IMR-90 (cell line): ENCODE data around the gene CACNA2D4. TPM values are rescaled to one million over a fixed set of nuclear protein-coding genes. Genes with fewer than 3 reads are reported as not detected.

Experiments
- ATAC-seq: fragments of 200-7000 bp; cut with Tn5 transposase; 2 replicates; pipeline ENCODE4 v1.9.1; 2020; ENCODE audit warnings: low read depth, mild to moderate bottlenecking, moderate library complexity
- BruUV-seq: library from RNA; stranded (reverse); fragments of 400-500 nt; replicated peaks from 2 replicates; lab custom pipeline; 2021; lab: Mats Ljungman, UMichigan
- CTCF ChIA-PET: fragments of 300-600 bp; formaldehyde crosslinking; extraction: SDS; loops from one replicate; lab custom pipeline; 2021; ENCODE audit warnings: antibody characterized with exemption; lab: Yijun Ruan, JAX
- POLR2A ChIA-PET: fragments of 300-600 bp; sonication (Branson Sonifier 250); formaldehyde crosslinking; loops from one replicate; lab custom pipeline; 2022; ENCODE audit warnings: antibody characterized with exemption; ENCODE audit not compliant: unreplicated experiment; lab: Charles Lee
- DNase-seq: peaks from one replicate; pipeline ENCODE4 v3.0.0; 2013
- H2AFZ ChIP-seq: replicated peaks from 2 replicates; pipeline ENCODE3; 2013; ENCODE audit warnings: low read length, mild to moderate bottlenecking; ENCODE audit not compliant: poor library complexity
- H2AK5ac ChIP-seq: 2 replicates; pipeline ENCODE4 v1.6.1; 2013; ENCODE audit warnings: low read depth, low read length, inconsistent platforms
- H2AK9ac ChIP-seq: replicated peaks from 2 replicates; pipeline ENCODE3; 2013; ENCODE audit warnings: mild to moderate bottlenecking, low read depth, low read length, moderate library complexity; ENCODE audit not compliant: poor library complexity
- H2BK120ac ChIP-seq: 2 replicates; pipeline ENCODE4 v1.6.1; 2013; ENCODE audit warnings: low read depth, low read length, inconsistent platforms
- H2BK15ac ChIP-seq: 3 replicates; pipeline ENCODE4 v1.6.1; 2013; ENCODE audit warnings: low read depth, low read length, inconsistent platforms
- H2BK20ac ChIP-seq: 2 replicates; pipeline ENCODE4 v1.6.1; 2013; ENCODE audit warnings: low read depth, mild to moderate bottlenecking, inconsistent platforms, low read length, moderate library complexity
- H2BK5ac ChIP-seq: 2 replicates; pipeline ENCODE4 v1.6.1; 2013; ENCODE audit warnings: mild to moderate bottlenecking, low read depth, low read length, inconsistent platforms; ENCODE audit not compliant: poor library complexity, severe bottlenecking
- H3K14ac ChIP-seq: replicated peaks from 2 replicates; pipeline ENCODE4 v1.6.1; 2013; ENCODE audit warnings: low read depth, low read length, inconsistent platforms
- H3K18ac ChIP-seq: 2 replicates; pipeline ENCODE4 v1.6.1; 2013; ENCODE audit warnings: low read depth, low read length, control low read depth
- H3K23ac ChIP-seq: 2 replicates; pipeline ENCODE4 v1.6.1; 2013; ENCODE audit warnings: low read depth, low read length, inconsistent platforms
- H3K27ac ChIP-seq: 2 replicates; pipeline ENCODE4 v1.5.1; 2013; ENCODE audit warnings: mild to moderate bottlenecking, control low read depth, low read length; ENCODE audit not compliant: insufficient read depth
- H3K27me3 ChIP-seq: 2 replicates; pipeline ENCODE4 v1.6.1; 2013; ENCODE audit warnings: low read length; ENCODE audit not compliant: control insufficient read depth, insufficient read depth
- H3K36me3 ChIP-seq: 2 replicates; pipeline ENCODE4 v1.6.1; 2013; ENCODE audit warnings: low read length, mixed read lengths; ENCODE audit not compliant: control insufficient read depth, insufficient read depth
- H3K4ac ChIP-seq: 2 replicates; pipeline ENCODE4 v1.6.1; 2013; ENCODE audit warnings: low read depth, low read length, inconsistent platforms
- H3K4me1 ChIP-seq: 2 replicates; pipeline ENCODE4 v1.6.1; 2013; ENCODE audit warnings: low read length, mixed read lengths; ENCODE audit not compliant: control insufficient read depth, insufficient read depth
- H3K4me2 ChIP-seq: 2 replicates; pipeline ENCODE4 v1.6.1; 2013; ENCODE audit warnings: low read depth, mild to moderate bottlenecking, control low read depth, low read length, moderate library complexity
- H3K4me3 ChIP-seq: 2 replicates; pipeline ENCODE4 v1.5.1; 2013; ENCODE audit warnings: low read depth, mild to moderate bottlenecking, control low read depth, low read length, moderate library complexity; ENCODE audit not compliant: insufficient read depth
- H3K56ac ChIP-seq: 2 replicates; pipeline ENCODE4 v1.6.1; 2013; ENCODE audit warnings: low read length, inconsistent platforms; ENCODE audit not compliant: insufficient read depth; ENCODE audit errors: extremely low read depth
- H3K79me1 ChIP-seq, 2 experiments: 2 replicates each; pipeline ENCODE4 v1.6.1; 2013; ENCODE audit warnings: low read length in 2 of 2, inconsistent platforms in 1 of 2, low read depth in 1 of 2
- H3K9ac ChIP-seq: 2 replicates; pipeline ENCODE4 v1.6.1; 2013; ENCODE audit warnings: low read depth, low read length, control low read depth
- H3K9me1 ChIP-seq: 2 replicates; pipeline ENCODE4 v1.6.1; 2013; ENCODE audit warnings: low read length, inconsistent platforms; ENCODE audit not compliant: insufficient read depth
- H3K9me3 ChIP-seq: 2 replicates; pipeline ENCODE4 v1.6.1; 2013; ENCODE audit warnings: low read length; ENCODE audit not compliant: control insufficient read depth, insufficient read depth
- H4K20me1 ChIP-seq: 2 replicates; pipeline ENCODE4 v1.6.1; 2013; ENCODE audit warnings: low read length, inconsistent platforms; ENCODE audit not compliant: insufficient read depth
- H4K5ac ChIP-seq: 2 replicates; pipeline ENCODE4 v1.6.1; 2013; ENCODE audit warnings: mild to moderate bottlenecking, low read depth, low read length, control low read depth
- H4K8ac ChIP-seq, 2 experiments: 2 replicates each; pipeline ENCODE4 v1.6.1; 2013; ENCODE audit warnings: low read depth in 2 of 2, low read length in 2 of 2, control low read depth in 1 of 2, inconsistent platforms in 1 of 2
- H4K91ac ChIP-seq: 2 replicates; pipeline ENCODE4 v1.6.1; 2013; ENCODE audit warnings: low read depth, low read length, inconsistent platforms; ENCODE audit not compliant: insufficient read depth
- BHLHE40 ChIP-seq: fragments of 150-350 bp; IDR thresholded peaks from 2 replicates; pipeline ENCODE4 v1.6.1; 2016; ENCODE audit warnings: mild to moderate bottlenecking, low read depth, low read length
- CEBPB ChIP-seq: IDR thresholded peaks from 2 replicates; pipeline ENCODE4 v1.6.1; 2012; ENCODE audit warnings: low read depth, low read length, improper control_type of control experiment
- CHD1 ChIP-seq: IDR thresholded peaks from 2 replicates; pipeline ENCODE4 v1.6.1; 2012; ENCODE audit warnings: low read depth, low read length, improper control_type of control experiment
- FOS ChIP-seq: fragments of 150-350 bp; IDR thresholded peaks from 2 replicates; pipeline ENCODE4 v1.6.1; 2016; ENCODE audit warnings: low read depth, low read length
- MAFK ChIP-seq: IDR thresholded peaks from 2 replicates; pipeline ENCODE4 v1.6.1; 2012; ENCODE audit warnings: low read depth, low read length, improper control_type of control experiment
- MAZ ChIP-seq: IDR thresholded peaks from 2 replicates; pipeline ENCODE4 v1.6.1; 2012; ENCODE audit warnings: low read depth, mild to moderate bottlenecking, low read length, improper control_type of control experiment, moderate library complexity, borderline replicate concordance
- RAD21 ChIP-seq: IDR thresholded peaks from 2 replicates; pipeline ENCODE4 v1.6.1; 2012; ENCODE audit warnings: low read length, improper control_type of control experiment
- RCOR1 ChIP-seq: IDR thresholded peaks from 2 replicates; pipeline ENCODE4 v1.6.1; 2012; ENCODE audit warnings: mild to moderate bottlenecking, low read length, improper control_type of control experiment; ENCODE audit not compliant: insufficient replicate concordance
- SMC3 ChIP-seq: fragments of 150-350 bp; IDR thresholded peaks from 2 replicates; pipeline ENCODE4 v1.6.1; 2016; ENCODE audit warnings: low read depth, mild to moderate bottlenecking, antibody characterized with exemption, low read length, moderate library complexity
- WGBS, 2 experiments: methylation state at CpG; one replicate each; pipeline versions ENCODE4 v1.1.5 to v1.1.7; 2013; ENCODE audit warnings: missing lambda C conversion rate in 2 of 2; ENCODE audit not compliant: insufficient read length in 1 of 2; ENCODE audit errors: extremely low coverage in 2 of 2; 5-methylcytosine and 5-hydroxymethylcytosine counted together
- dilution Hi-C: fragments of 300-500 bp; cut with HindIII; formaldehyde crosslinking; loops from one replicate; pipeline ENCODE4 v1.14.3; 2018; ENCODE audit warnings: low sequenced_read_pairs; ENCODE audit not compliant: unreplicated experiment
- in situ Hi-C: fragments of 300-500 bp; cut with MboI; formaldehyde crosslinking; loops from 3 replicates; pipeline ENCODE4 v1.14.3; 2019; ENCODE audit warnings: low sequenced_read_pairs, inconsistent platforms, mixed read lengths
- intact Hi-C: fragments of 100-400 bp; cut with micrococcal nuclease; formaldehyde crosslinking; loops from 2 replicates; pipeline ENCODE4 v1.10.0; 2022
- polyA plus RNA-seq, 3 experiments: library from polyadenylated mRNA; depleted of rRNA; stranded (reverse); fragments of >200 nt; gene quantifications; 2 replicates each; pipeline ENCODE4 v1.2.3, GENCODE V29; 2012; ENCODE audit warnings: low replicate concordance in 1 of 3
- total RNA-seq: library from RNA; depleted of rRNA; stranded (reverse); fragments of >200 nt; gene quantifications from 2 replicates; pipeline ENCODE4 v1.2.3, GENCODE V29; 2012
- TF ChIP-seq, protein P1 (sequence below): conservative IDR thresholded peaks from 2 replicates; pipeline ENCODE4 v1.5.1; 2012; ENCODE audit warnings: mild to moderate bottlenecking, low read depth, low read length, improper control_type of control experiment
- TF ChIP-seq, protein P2 (sequence below): fragments of 150-350 bp; IDR thresholded peaks from 2 replicates; pipeline ENCODE4 v1.6.1; 2016; ENCODE audit warnings: low read depth, mild to moderate bottlenecking, low read length, moderate library complexity, borderline replicate concordance

The CACNA2D4 gene
- total and polyA plus RNA-seq, 2 of the 4 experiments (the other 2 are of a cell fraction), result 0.18 to 0.22 TPM

DNA sequence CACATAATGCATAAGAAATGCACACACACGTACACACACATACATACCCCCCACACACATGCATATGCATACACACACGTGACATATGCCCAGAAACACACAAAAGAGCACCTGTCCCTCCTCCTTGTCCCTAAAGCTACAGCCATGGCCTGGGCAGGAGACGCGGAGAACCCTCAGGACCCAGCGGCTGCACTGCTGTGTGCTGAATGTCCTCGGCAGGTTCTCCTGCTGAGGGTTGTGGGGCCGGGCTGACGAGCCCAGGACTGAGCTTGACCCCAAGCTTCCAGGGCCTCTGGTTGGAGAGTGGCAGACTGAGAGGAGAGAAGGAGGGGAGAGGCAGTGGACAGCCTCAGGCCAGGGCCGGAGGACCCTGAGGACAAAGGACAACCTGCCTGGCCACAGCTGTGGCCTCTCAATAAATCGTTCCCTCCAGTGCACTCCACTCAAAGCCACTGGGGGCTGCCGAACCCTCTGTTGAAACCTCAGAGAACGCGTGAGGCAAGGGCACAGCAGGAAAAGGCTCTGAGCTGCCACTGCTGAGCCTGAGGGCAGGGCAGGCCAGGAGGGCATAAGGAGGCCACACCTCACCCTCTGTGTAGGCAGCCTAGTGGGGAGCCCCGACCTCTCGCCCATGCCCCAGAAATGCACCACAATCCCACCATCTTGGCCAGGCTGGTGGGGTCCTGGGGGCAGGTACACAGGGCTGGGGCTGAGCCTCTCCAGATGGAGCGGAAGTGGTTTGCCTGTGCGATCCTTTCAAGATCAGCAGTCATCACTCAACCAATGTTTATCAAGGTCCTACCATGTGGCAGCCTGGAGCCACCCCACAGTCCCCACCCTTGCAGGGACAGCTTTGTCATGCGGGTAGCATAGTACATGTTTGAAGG, 3.1 kb downstream of the CACNA2D4 start:
- H3K9me3 ChIP-seq, result no peaks in the 10 kb centered on the region
- H3K56ac ChIP-seq, result no peak overlapping the region
- 69% methylated on average over 6 of the region's 18 CpGs; no CpG with 5 or more reads in 1 of the 2 experiments for WGBS, 2 experiments
- H3K4ac ChIP-seq, result no peak overlapping the region
- no peak overlapping the region for H3K14ac ChIP-seq
- no peaks in the 10 kb centered on the region for H3K36me3 ChIP-seq
- H3K4me2 ChIP-seq, result no peak overlapping the region
- H4K8ac ChIP-seq, result no peak overlapping the region
- peaks cover 54% of the 10 kb centered on the region for H3K27me3 ChIP-seq
- no peaks in the 10 kb centered on the region for H3K79me1 ChIP-seq
- no peak overlapping the region for H4K5ac ChIP-seq
- dilution Hi-C loops, result no loop called here
- H2BK120ac ChIP-seq, result no peak overlapping the region
- H3K4me3 ChIP-seq, result no peak overlapping the region
- no peak overlapping the region for H2BK5ac ChIP-seq
- H2BK20ac ChIP-seq, result no peak overlapping the region
- POLR2A ChIA-PET, result no interaction called here
- in situ Hi-C loops, result no loop called here
- no peak overlapping the region for H4K91ac ChIP-seq
- DNase-seq, result no peak
- CTCF ChIA-PET, result no interaction called here
- H2AK9ac ChIP-seq, result no peak overlapping the region
- H3K9ac ChIP-seq, result no peak overlapping the region
- intact Hi-C loops, result no loop called here
- no peak overlapping the region for H2BK15ac ChIP-seq
- H3K23ac ChIP-seq, result no peak overlapping the region
- H3K4me1 ChIP-seq, result no peaks in the 10 kb centered on the region
- H3K18ac ChIP-seq, result no peak overlapping the region
- H3K27ac ChIP-seq, result no peak overlapping the region
- H2AFZ ChIP-seq, result no peak overlapping the region
- no TSS peak for BruUV-seq
- H2AK5ac ChIP-seq, result no peak overlapping the region
- no peaks in the 10 kb centered on the region for H3K9me1 ChIP-seq
- no peak for ATAC-seq
- TF ChIP-seq BHLHE40 (no peak), MAZ (no peak), SMC3 (no peak), RAD21 (no peak), RCOR1 (no peak), CEBPB (no peak), FOS (no peak), MAFK (no peak), CHD1 (no peak)
- TF ChIP-seq, protein P1, sequence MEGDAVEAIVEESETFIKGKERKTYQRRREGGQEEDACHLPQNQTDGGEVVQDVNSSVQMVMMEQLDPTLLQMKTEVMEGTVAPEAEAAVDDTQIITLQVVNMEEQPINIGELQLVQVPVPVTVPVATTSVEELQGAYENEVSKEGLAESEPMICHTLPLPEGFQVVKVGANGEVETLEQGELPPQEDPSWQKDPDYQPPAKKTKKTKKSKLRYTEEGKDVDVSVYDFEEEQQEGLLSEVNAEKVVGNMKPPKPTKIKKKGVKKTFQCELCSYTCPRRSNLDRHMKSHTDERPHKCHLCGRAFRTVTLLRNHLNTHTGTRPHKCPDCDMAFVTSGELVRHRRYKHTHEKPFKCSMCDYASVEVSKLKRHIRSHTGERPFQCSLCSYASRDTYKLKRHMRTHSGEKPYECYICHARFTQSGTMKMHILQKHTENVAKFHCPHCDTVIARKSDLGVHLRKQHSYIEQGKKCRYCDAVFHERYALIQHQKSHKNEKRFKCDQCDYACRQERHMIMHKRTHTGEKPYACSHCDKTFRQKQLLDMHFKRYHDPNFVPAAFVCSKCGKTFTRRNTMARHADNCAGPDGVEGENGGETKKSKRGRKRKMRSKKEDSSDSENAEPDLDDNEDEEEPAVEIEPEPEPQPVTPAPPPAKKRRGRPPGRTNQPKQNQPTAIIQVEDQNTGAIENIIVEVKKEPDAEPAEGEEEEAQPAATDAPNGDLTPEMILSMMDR, result no peak
- TF ChIP-seq, protein P2, sequence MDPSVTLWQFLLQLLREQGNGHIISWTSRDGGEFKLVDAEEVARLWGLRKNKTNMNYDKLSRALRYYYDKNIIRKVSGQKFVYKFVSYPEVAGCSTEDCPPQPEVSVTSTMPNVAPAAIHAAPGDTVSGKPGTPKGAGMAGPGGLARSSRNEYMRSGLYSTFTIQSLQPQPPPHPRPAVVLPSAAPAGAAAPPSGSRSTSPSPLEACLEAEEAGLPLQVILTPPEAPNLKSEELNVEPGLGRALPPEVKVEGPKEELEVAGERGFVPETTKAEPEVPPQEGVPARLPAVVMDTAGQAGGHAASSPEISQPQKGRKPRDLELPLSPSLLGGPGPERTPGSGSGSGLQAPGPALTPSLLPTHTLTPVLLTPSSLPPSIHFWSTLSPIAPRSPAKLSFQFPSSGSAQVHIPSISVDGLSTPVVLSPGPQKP, result no peak
- no peaks in the 10 kb centered on the region for H4K20me1 ChIP-seq
